WERI-Rb-1 (cell line): ENCODE data around the gene GATAD2A.

Source experiments
- DNase-seq: peaks from one replicate; pipeline ENCODE4 v3.0.0-alpha.2; 2020
- H3K27ac ChIP-seq: fragments of 250-450 bp; sonication (Bioruptor Pico); 2 replicates; pipeline ENCODE4 v1.5.1; 2020; ENCODE audit warnings: mild to moderate bottlenecking, moderate library complexity
- H3K27me3 ChIP-seq: fragments of 250-450 bp; sonication (Bioruptor Pico); 2 replicates; pipeline ENCODE4 v1.5.1; 2021; ENCODE audit warnings: mild to moderate bottlenecking, low read depth, moderate library complexity; ENCODE audit not compliant: insufficient read depth, severe bottlenecking
- H3K36me3 ChIP-seq: fragments of 250-450 bp; sonication (Bioruptor Pico); 2 replicates; pipeline ENCODE4 v1.5.1; 2020; ENCODE audit warnings: mild to moderate bottlenecking, moderate library complexity
- H3K4me3 ChIP-seq: 2 replicates; pipeline ENCODE4 v1.5.1; 2011; ENCODE audit warnings: low read depth, mild to moderate bottlenecking, control low read depth, low read length
- H3K9me3 ChIP-seq: fragments of 250-450 bp; sonication (Bioruptor Pico); 2 replicates; pipeline ENCODE4 v1.5.1; 2021; ENCODE audit warnings: mild to moderate bottlenecking, moderate library complexity; ENCODE audit not compliant: severe bottlenecking
- TF ChIP-seq, protein P1 (sequence below): IDR thresholded peaks from 2 replicates; pipeline ENCODE4 v1.5.1; 2011; ENCODE audit warnings: low read depth, mild to moderate bottlenecking, control low read depth, inconsistent platforms, low read length

Gene GATAD2A

DNA sequence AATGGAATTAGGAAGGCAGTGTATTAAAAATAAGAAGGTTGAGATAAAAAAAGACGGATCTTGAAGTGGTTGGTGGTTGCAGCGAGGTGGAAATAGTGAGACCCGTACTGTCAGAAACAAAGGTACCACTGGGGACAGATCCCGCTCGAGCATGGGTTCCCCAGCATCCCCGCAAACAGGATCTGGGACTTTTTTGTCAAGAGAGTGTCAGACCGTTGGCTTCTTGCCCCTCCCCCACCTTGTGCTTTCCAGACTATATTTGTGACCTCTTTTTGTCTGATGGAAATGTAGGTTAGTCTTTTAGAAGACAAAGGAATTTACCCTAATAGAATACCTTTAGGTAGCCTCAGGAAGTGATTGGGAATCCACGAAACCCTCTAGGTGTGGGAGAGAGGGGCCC, 4.2 kb downstream of the GATAD2A start:
- Histone ChIP-seq H3K36me3 (peaks cover 4% of the 10 kb centered on the region), H3K27me3 (no peaks in the 10 kb centered on the region), H3K9me3 (no peaks in the 10 kb centered on the region), H3K4me3 (no peak overlapping the region), H3K27ac (no peak overlapping the region)
- DNase-seq, result no peak
- TF ChIP-seq, protein P1, sequence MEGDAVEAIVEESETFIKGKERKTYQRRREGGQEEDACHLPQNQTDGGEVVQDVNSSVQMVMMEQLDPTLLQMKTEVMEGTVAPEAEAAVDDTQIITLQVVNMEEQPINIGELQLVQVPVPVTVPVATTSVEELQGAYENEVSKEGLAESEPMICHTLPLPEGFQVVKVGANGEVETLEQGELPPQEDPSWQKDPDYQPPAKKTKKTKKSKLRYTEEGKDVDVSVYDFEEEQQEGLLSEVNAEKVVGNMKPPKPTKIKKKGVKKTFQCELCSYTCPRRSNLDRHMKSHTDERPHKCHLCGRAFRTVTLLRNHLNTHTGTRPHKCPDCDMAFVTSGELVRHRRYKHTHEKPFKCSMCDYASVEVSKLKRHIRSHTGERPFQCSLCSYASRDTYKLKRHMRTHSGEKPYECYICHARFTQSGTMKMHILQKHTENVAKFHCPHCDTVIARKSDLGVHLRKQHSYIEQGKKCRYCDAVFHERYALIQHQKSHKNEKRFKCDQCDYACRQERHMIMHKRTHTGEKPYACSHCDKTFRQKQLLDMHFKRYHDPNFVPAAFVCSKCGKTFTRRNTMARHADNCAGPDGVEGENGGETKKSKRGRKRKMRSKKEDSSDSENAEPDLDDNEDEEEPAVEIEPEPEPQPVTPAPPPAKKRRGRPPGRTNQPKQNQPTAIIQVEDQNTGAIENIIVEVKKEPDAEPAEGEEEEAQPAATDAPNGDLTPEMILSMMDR, result no peak

DNA sequence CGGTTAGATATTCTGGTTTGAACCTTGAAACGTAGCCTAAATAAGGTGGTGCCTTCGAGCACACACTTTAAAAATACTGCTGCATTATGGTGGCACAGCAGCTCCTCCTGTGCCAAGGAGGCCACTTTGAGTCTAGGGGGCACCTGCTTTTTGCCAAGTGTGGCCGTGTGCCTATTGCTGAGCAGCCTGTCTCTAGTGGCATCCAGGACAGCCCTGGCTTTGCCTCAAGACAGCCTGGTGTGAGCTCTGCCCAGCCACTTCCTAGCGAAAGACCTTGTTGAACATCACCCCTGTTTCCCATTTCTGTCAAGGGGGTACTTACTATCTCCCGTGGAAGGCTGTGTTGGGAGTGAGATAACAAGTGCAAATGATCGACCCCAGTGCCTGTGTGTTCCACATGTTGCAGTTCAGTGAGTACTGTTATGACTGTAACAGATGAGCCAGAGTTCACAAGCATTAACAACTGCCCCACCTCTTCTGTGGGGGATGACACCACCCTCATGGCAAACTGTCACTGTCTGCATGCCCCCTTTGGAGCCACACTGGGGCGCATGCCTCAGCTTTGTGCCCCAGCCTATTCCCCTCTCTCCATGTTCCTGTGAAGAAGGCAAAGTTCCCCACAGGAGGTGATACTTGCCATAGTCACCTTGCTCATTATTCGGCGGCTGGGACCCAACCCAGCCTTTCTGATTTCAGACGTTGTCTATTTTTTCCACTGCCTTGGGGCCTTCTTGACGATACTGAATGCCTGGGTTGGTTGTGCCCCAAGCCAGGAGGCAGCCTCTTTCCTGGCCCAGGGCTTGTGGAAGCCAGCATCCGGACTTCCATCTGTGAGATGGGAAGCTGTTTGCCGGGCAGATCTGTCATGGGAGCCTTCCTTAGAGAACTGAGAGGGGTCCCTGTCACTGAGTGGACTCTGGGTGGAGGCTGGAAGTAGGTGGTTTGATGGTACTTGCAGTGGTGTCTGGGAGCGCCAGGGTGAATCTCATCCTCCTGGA, 5.4 kb downstream of the GATAD2A start:
- H3K27me3 ChIP-seq, result no peaks in the 10 kb centered on the region
- H3K9me3 ChIP-seq, result no peaks in the 10 kb centered on the region
- TF ChIP-seq, protein P1, result no peak
- H3K36me3 ChIP-seq, result peaks cover 4% of the 10 kb centered on the region
- H3K4me3 ChIP-seq, result no peak overlapping the region
- no peak for DNase-seq
- H3K27ac ChIP-seq, result no peak overlapping the region

DNA sequence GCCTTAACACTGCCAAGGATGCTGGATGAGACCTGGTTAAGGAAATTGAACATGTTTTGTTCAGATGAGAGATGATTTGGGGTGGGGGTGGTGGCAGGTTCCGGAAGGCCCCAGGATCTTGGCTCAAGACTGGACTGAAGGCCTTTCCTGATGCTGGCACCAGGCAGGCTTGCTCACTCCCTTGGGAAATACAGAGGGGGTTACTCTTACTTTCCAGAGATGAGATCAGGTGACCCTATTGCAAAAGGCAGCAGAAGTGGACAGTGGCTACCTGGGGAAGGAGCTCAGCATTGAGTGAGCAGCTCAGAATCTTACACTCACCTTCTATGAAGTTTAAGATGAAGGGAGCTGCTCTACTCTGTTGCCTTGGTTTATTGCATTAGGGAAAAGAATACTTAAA, 10.8 kb downstream of the GATAD2A start:
- H3K27ac ChIP-seq, result no peak overlapping the region
- TF ChIP-seq, protein P1, result no peak
- no peak overlapping the region for H3K4me3 ChIP-seq
- DNase-seq, result no peak
- H3K36me3 ChIP-seq, result peaks cover 4% of the 10 kb centered on the region
- H3K27me3 ChIP-seq, result no peaks in the 10 kb centered on the region
- no peaks in the 10 kb centered on the region for H3K9me3 ChIP-seq

DNA sequence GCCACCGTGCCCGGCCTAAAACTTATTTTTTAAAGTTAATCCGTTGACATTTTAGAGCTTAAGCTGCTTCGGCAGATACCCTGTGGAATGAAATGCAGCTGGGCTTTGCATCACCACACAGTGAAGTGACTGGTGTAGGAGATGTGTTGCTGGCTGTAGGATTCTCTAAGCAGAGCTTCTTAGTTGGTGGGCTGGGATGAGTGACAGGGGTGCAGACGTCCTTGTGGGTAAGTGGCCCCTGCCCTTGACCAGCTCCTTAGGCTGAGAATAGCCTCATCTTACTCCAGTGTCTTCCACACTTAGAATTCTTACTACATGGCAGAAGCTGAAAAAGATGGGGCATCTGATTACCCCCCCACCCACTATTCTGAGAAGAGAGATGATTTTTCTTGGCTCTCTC, 11.6 kb downstream of the GATAD2A start:
- DNase-seq, result peak; percentile 14
- H3K36me3 ChIP-seq, result no peaks in the 10 kb centered on the region; the same call in 1 of the 2 replicates
- no peak overlapping the region for H3K4me3 ChIP-seq
- TF ChIP-seq, protein P1, result no peak
- no peaks in the 10 kb centered on the region for H3K27me3 ChIP-seq
- H3K9me3 ChIP-seq, result no peaks in the 10 kb centered on the region
- H3K27ac ChIP-seq, result no peak overlapping the region

DNA sequence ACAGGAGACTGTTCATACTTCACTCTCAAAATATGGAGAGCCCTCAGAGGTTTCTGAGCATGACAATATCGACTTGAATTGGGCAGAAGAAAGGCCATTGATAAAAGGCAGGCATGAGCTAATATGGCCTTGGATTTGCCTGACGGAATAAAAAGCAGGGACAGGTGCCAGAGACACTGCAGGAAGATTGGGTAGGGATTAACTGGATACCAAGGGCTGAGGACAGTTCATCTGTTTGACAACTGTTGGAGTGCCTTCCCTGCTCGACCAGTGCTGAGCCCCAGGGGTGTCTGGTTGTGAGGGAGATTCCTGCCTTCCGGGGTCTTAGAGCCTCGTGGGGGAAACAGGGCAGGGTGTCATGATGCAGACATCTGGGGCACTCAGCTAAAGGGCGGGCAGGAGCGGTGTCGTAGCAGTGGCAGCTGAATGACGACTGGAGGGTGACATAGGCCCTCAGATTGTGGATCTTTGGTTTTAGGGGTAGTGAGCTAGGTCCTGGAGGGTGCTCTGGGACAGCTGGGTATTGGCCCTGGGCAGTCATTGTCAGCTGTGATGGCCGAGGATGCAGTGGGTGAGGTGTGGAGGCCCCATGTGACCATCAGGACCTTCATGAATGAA, 12.3 kb downstream of the GATAD2A start:
- Histone ChIP-seq H3K4me3 (no peak overlapping the region), H3K36me3 (no peaks in the 10 kb centered on the region; the same call in 1 of the 2 replicates), H3K27me3 (no peaks in the 10 kb centered on the region), H3K27ac (no peak overlapping the region), H3K9me3 (no peaks in the 10 kb centered on the region)
- peak; percentile 40 for DNase-seq
- TF ChIP-seq, protein P1, result no peak
